ENCODE measurements around the gene ANXA8.

ANXA8 gene

DNA sequence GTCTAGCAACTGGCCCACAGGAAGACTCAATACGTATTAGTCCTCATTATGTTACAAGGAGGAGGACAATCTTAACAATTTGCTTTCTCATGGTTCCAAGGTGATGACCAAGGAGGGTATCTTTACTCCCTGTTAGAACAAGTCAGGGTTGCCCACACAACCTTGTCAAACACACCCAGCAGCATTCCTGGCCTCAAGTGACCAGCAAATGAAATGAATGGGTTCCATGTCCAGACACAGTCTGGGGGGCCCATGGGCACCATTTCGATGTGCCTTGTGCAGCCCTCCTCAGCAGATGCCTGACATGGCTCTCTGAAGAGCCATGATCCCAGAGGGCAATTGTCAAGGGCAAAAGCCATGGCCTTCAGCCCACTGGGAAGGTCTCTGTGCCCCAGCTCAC, 40.8 kb downstream of the ANXA8 start:
- no peaks in the 10 kb centered on the region for H3K36me3 ChIP-seq (ENCODE audit: control insufficient read depth, insufficient read depth, low read length)
- H3K4me3 ChIP-seq (ENCODE audit: low read depth, low read length): no peak overlapping the region
- no peaks in the 10 kb centered on the region for H3K9me3 ChIP-seq (ENCODE audit: control insufficient read depth, insufficient read depth, low read length)
- no peak overlapping the region for H3K27ac ChIP-seq (ENCODE audit: low read depth, low read length)
- no peaks in the 10 kb centered on the region for H3K4me1 ChIP-seq (ENCODE audit: control insufficient read depth, insufficient read depth, low read length)
- H3K9ac ChIP-seq (ENCODE audit: low read depth, low read length): no peak overlapping the region
- H3K27me3 ChIP-seq (ENCODE audit: control insufficient read depth, insufficient read depth, low read length): no peaks in the 10 kb centered on the region

DNA sequence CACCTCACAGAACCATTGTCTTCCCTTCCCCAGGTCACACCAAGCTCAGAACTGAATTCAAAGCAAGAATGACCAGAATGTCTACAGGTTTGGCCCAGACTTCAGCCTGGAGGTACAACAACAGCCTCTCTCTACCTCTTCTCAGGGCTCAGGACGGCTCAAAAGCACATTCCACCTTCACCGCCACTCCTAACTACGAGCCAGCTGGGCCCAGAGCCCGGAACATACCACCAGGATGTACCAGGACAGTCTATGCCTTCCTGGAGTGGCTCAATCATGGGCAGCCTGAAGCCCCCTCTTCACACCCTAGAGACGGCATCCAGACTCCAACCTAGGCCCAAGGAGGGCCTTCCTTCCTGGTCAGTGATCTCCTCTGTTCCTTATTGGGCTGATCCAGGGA, 41.6 kb downstream of the ANXA8 start:
- no peaks in the 10 kb centered on the region for H3K27me3 ChIP-seq (ENCODE audit: control insufficient read depth, insufficient read depth, low read length)

DNA sequence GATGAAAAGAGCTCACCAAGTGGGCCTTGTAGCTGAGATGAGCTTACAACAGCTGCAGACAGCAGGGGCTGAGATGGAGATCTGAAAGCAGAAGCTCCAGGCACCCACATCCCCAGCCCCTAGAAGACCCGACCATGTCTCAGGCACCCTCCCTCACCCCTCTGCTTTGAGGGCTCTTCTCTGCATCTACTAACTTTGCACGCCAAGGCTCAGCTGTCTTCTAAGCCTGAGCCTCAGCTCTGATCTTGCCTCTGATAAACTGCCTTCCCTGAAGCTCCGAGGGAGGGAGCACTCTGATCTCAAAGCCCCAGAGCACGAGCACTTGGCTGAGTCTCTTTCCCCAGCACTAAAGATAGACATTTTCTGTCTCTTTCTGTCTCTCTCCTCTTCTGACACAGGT, 42.0 kb downstream of the ANXA8 start:
- H3K27ac ChIP-seq (ENCODE audit: low read depth, low read length): no peak overlapping the region
- no peak overlapping the region for H3K9ac ChIP-seq (ENCODE audit: low read depth, low read length)

More for the DNA sequence above, 41.6 kb downstream of the ANXA8 start:
- H3K4me1 ChIP-seq (ENCODE audit: control insufficient read depth, insufficient read depth, low read length): no peaks in the 10 kb centered on the region
- no peaks in the 10 kb centered on the region for H3K36me3 ChIP-seq (ENCODE audit: control insufficient read depth, insufficient read depth, low read length)
- H3K27ac ChIP-seq (ENCODE audit: low read depth, low read length): no peak overlapping the region
- no peak overlapping the region for H3K9ac ChIP-seq (ENCODE audit: low read depth, low read length)
- H3K9me3 ChIP-seq (ENCODE audit: control insufficient read depth, insufficient read depth, low read length): no peaks in the 10 kb centered on the region
- H3K4me3 ChIP-seq (ENCODE audit: low read depth, low read length): no peak overlapping the region

DNA sequence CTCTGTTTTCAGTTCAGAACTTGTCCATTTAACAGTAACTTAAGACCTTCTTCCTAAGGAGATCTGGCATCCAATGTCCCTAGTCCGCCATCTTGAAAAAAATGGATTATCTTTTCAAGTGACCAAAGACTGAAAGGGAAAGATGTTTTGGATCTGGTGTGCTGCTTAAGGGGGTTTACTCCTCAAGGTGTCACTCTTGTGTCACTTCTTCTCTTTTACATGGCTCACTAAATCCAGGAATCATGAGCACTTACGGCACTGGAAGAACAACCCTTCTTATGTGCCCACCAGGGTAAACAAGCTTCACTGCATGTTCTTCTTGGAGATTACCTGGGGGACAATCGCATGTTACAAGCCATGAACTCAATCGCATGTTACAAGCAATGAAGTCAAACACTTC, 43.7 kb downstream of the ANXA8 start:
- Histone ChIP-seq H3K4me1 (ENCODE audit: control insufficient read depth, insufficient read depth, low read length) (no peaks in the 10 kb centered on the region), H3K4me3 (ENCODE audit: low read depth, low read length) (no peak overlapping the region), H3K36me3 (ENCODE audit: control insufficient read depth, insufficient read depth, low read length) (no peaks in the 10 kb centered on the region), H3K9ac (ENCODE audit: low read depth, low read length) (no peak overlapping the region), H3K27ac (ENCODE audit: low read depth, low read length) (no peak overlapping the region), H3K27me3 (ENCODE audit: control insufficient read depth, insufficient read depth, low read length) (no peaks in the 10 kb centered on the region), H3K9me3 (ENCODE audit: control insufficient read depth, insufficient read depth, low read length) (no peaks in the 10 kb centered on the region)

More for the DNA sequence above, 42.0 kb downstream of the ANXA8 start:
- Histone ChIP-seq H3K27me3 (ENCODE audit: control insufficient read depth, insufficient read depth, low read length) (no peaks in the 10 kb centered on the region), H3K36me3 (ENCODE audit: control insufficient read depth, insufficient read depth, low read length) (no peaks in the 10 kb centered on the region), H3K4me3 (ENCODE audit: low read depth, low read length) (no peak overlapping the region), H3K9me3 (ENCODE audit: control insufficient read depth, insufficient read depth, low read length) (no peaks in the 10 kb centered on the region), H3K4me1 (ENCODE audit: control insufficient read depth, insufficient read depth, low read length) (no peaks in the 10 kb centered on the region)

DNA sequence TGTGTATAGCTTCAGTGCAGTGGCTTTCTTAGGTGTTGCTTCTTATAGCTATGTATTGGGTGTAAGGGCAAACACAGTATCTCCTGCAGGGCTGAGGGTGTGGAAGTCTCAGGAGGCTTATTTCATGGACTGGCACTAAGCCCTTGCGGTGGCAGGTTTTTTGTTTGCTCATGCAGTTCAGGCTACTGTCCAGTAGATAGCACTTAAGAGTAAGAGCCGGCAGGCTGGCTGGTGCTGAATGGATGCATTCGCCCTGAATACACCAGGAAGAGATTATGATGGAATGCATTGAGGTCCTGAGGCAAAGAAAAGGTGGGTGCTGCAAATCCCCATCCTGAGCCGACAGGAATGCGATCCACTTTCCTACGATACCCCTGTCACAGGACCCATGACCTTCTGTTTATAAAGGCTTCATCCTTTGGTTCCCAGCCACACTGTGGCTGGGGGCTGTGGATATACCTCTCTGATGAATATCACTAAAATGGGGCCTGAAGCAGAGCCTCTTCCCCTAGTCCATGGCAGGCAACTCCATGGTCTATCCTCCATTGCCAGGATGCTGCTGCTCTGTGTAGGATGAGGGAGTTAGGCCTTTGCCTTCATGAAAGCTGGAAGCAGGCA, 44.9 kb downstream of the ANXA8 start:
- Histone ChIP-seq H3K36me3 (ENCODE audit: control insufficient read depth, insufficient read depth, low read length) (no peaks in the 10 kb centered on the region), H3K4me1 (ENCODE audit: control insufficient read depth, insufficient read depth, low read length) (no peaks in the 10 kb centered on the region), H3K27me3 (ENCODE audit: control insufficient read depth, insufficient read depth, low read length) (no peaks in the 10 kb centered on the region), H3K27ac (ENCODE audit: low read depth, low read length) (no peak overlapping the region), H3K4me3 (ENCODE audit: low read depth, low read length) (no peak overlapping the region), H3K9me3 (ENCODE audit: control insufficient read depth, insufficient read depth, low read length) (no peaks in the 10 kb centered on the region), H3K9ac (ENCODE audit: low read depth, low read length) (no peak overlapping the region)

DNA sequence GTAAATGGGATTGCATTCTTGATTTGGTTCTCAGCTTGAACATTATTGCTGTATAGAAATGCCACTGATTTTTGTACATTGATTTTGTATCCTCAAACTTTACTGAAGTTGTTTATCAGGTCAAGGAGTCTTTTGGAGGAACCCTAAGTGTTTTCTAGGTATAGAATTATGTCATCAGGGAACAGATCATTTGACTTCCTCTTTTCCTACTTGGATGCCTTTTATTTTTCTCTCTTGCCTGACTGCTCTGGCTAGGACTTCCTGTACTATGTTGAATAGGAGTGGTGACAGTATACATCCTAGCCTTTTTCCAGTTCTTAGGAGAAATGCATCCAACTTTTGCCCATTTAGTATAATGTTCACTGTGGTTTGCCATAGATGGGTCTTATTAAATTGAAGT, 48.8 kb downstream of the ANXA8 start:
- H3K4me3 ChIP-seq (ENCODE audit: low read depth, low read length): no peak overlapping the region
- no peaks in the 10 kb centered on the region for H3K4me1 ChIP-seq (ENCODE audit: control insufficient read depth, insufficient read depth, low read length)
- H3K9me3 ChIP-seq (ENCODE audit: control insufficient read depth, insufficient read depth, low read length): no peaks in the 10 kb centered on the region
- no peaks in the 10 kb centered on the region for H3K36me3 ChIP-seq (ENCODE audit: control insufficient read depth, insufficient read depth, low read length)
- no peak overlapping the region for H3K27ac ChIP-seq (ENCODE audit: low read depth, low read length)
- H3K27me3 ChIP-seq (ENCODE audit: control insufficient read depth, insufficient read depth, low read length): no peaks in the 10 kb centered on the region
- no peak overlapping the region for H3K9ac ChIP-seq (ENCODE audit: low read depth, low read length)

- H3K4me3 ChIP-seq (ENCODE audit: low read depth, low read length): no peak overlapping the region
Observed at GRCh38 chr10:47425813-47426419, 58.0 kb downstream of the ANXA8 start.

GRCh38 chr10:47424231-47424630, 59.7 kb downstream of the ANXA8 start:
- H3K9ac ChIP-seq (ENCODE audit: low read depth, low read length): no peak overlapping the region
- H3K4me1 ChIP-seq (ENCODE audit: control insufficient read depth, insufficient read depth, low read length): peaks cover 8% of the 10 kb centered on the region; the same call in 1 of the 2 replicates
- H3K27ac ChIP-seq (ENCODE audit: low read depth, low read length): no peak overlapping the region
- no peaks in the 10 kb centered on the region for H3K36me3 ChIP-seq (ENCODE audit: control insufficient read depth, insufficient read depth, low read length)
- H3K4me3 ChIP-seq (ENCODE audit: low read depth, low read length): no peak overlapping the region
- no peaks in the 10 kb centered on the region for H3K27me3 ChIP-seq (ENCODE audit: control insufficient read depth, insufficient read depth, low read length)
- H3K9me3 ChIP-seq (ENCODE audit: control insufficient read depth, insufficient read depth, low read length): no peaks in the 10 kb centered on the region

More at GRCh38 chr10:47425813-47426419, 58.0 kb downstream of the ANXA8 start:
- H3K27ac ChIP-seq (ENCODE audit: low read depth, low read length): no peak overlapping the region
- no peaks in the 10 kb centered on the region for H3K9me3 ChIP-seq (ENCODE audit: control insufficient read depth, insufficient read depth, low read length)
- H3K27me3 ChIP-seq (ENCODE audit: control insufficient read depth, insufficient read depth, low read length): no peaks in the 10 kb centered on the region
- H3K4me1 ChIP-seq (ENCODE audit: control insufficient read depth, insufficient read depth, low read length): peaks cover 1% of the 10 kb centered on the region; the same call in 1 of the 2 replicates
- H3K36me3 ChIP-seq (ENCODE audit: control insufficient read depth, insufficient read depth, low read length): no peaks in the 10 kb centered on the region
- H3K9ac ChIP-seq (ENCODE audit: low read depth, low read length): no peak overlapping the region

DNA sequence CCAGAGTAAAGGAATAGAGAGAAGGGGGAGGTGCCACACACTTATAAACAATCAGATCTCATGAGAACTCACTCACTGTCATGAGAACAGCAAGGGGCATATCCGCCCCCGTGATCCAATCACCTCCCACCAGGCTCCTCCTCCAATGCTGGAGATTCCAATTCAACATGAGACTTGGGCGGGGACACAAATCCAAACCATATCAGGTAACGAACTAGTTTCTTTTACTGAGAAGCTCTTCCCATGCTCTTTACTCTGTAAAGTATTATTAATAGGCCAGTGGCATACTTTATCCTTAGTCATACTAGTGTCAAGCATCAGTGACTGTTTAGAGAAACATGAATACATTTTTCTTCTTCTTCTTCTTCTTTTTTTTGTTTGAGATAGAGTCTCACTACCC, 60.4 kb downstream of the ANXA8 start:
- H3K36me3 ChIP-seq (ENCODE audit: control insufficient read depth, insufficient read depth, low read length): no peaks in the 10 kb centered on the region
- H3K27me3 ChIP-seq (ENCODE audit: control insufficient read depth, insufficient read depth, low read length): no peaks in the 10 kb centered on the region
- H3K27ac ChIP-seq (ENCODE audit: low read depth, low read length): no peak overlapping the region
- H3K4me1 ChIP-seq (ENCODE audit: control insufficient read depth, insufficient read depth, low read length): peaks cover 8% of the 10 kb centered on the region; the same call in 1 of the 2 replicates
- H3K4me3 ChIP-seq (ENCODE audit: low read depth, low read length): no peak overlapping the region
- H3K9ac ChIP-seq (ENCODE audit: low read depth, low read length): no peak overlapping the region
- no peaks in the 10 kb centered on the region for H3K9me3 ChIP-seq (ENCODE audit: control insufficient read depth, insufficient read depth, low read length)

DNA sequence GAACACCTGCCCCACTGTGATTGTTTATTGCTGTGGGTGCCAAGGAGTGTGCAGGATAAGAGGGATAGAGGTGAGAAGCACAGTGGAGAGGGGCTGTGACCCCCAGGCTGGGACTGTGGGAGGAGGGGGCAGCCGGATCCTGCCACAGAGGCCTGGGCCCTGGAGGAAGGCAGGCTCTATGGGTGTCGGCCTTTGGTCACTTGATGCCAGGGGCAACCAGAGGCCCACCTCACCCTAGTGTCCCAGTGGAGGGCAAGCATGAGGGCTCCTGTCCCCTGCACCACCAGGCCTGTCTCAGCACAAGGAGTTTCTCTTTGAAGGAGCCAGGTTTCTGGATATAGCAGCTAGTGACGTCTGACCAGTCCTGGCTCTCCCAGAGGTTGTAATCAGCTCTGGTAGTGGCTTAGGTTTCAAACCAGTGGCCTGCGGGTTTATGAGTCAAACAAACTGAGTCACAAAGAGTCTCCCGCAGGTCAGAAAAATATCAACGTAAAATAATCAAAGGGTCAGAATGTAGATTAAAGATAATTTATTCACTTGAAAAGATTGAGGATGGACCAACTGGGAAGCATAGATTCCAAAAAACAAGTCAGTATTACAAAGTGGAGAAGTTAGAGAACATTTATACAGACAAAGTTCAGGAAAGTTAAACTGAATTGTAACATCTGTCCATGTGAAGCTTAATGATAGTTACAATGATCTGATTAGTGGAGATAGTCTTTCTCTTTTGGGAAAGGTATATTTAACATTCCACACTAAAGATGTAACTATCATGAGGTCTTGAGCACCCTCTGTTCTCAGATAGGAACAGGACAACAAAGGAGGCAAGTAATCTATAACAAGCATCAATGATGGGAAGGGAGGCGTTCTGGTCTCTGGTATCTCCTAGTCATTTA, 62.6 kb downstream of the ANXA8 start:
- H3K9me3 ChIP-seq (ENCODE audit: control insufficient read depth, insufficient read depth, low read length): no peaks in the 10 kb centered on the region
- H3K4me3 ChIP-seq (ENCODE audit: low read depth, low read length): no peak overlapping the region
- H3K9ac ChIP-seq (ENCODE audit: low read depth, low read length): no peak overlapping the region
- peaks cover 8% of the 10 kb centered on the region; the same call in 1 of the 2 replicates for H3K4me1 ChIP-seq (ENCODE audit: control insufficient read depth, insufficient read depth, low read length)
- no peaks in the 10 kb centered on the region for H3K27me3 ChIP-seq (ENCODE audit: control insufficient read depth, insufficient read depth, low read length)
- no peak overlapping the region for H3K27ac ChIP-seq (ENCODE audit: low read depth, low read length)
- no peaks in the 10 kb centered on the region for H3K36me3 ChIP-seq (ENCODE audit: control insufficient read depth, insufficient read depth, low read length)
